GM18502 (cell line): Measurements from ENCODE around the gene REXO1.

Experiments
- ATAC-seq: cut with Tn5 transposase; IDR thresholded peaks from one replicate; pipeline ENCODE4 v1.9.1; 2021; ENCODE audit warnings: mild to moderate bottlenecking; ENCODE audit not compliant: unreplicated experiment, poor library complexity

REXO1 gene

GRCh38 chr19:1817553-1818179, 30.6 kb downstream of the REXO1 start:
- no peak for ATAC-seq

DNA sequence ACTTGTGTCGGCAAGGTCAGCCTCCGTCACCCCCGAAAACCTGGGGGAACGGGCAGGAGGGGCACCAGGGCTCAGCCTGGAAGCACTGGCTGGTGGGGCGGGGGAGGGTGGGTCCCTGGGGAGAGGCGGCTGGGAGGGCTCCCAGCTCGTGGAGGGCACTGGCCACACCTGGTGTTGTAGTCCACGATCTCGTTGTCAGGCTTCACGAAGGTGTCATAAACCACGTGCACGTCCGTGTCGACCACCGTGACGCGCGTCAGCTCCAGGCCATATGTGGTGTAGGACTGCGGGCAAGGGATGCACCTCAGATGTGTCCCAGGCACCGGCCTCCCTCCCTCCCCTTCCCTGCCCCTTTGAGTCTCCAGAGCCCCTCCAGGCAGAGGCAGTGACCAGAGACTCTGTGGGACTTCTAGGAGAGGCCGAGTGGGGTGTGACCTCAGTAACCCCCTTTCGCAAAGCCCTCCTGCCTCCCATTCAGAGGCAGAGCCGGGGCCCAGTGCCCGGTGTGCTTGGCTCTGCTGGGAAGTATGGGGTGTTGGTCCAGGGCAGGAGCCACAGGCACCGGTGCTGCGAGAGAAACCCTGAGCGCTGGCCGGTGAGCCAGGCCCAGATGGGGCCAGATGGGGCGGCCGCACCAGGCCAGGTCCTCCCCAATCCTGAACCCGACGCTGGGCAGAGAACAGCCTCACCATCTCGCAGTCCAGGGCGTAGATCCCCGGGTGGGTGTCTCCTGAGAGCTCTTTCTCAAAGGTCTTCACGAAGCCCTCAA, 31.6 kb downstream of the REXO1 start:
- ATAC-seq = no peak

- ATAC-seq = no peak
Measured at GRCh38 chr19:1815605-1816529, 32.4 kb downstream of the REXO1 start.

- ATAC-seq = no peak
Measured at GRCh38 chr19:1814833-1815604, 33.3 kb downstream of the REXO1 start.

- no peak for ATAC-seq
Measured at GRCh38 chr19:1814391-1814790, 33.9 kb downstream of the REXO1 start.

- ATAC-seq = no peak
Measured at GRCh38 chr19:1813192-1814182, 34.8 kb downstream of the REXO1 start.

GRCh38 chr19:1812426-1813191, 35.7 kb downstream of the REXO1 start:
- peak; percentile 80 for ATAC-seq

- ATAC-seq = peak; percentile 31
Measured at GRCh38 chr19:1811942-1812425, 36.3 kb downstream of the REXO1 start, which contains the start of gene ATP8B3. Gene ATP8B3 (minus strand): TSS chr19:1812276. CDS start chr19:1811736, 540 bp downstream.

DNA sequence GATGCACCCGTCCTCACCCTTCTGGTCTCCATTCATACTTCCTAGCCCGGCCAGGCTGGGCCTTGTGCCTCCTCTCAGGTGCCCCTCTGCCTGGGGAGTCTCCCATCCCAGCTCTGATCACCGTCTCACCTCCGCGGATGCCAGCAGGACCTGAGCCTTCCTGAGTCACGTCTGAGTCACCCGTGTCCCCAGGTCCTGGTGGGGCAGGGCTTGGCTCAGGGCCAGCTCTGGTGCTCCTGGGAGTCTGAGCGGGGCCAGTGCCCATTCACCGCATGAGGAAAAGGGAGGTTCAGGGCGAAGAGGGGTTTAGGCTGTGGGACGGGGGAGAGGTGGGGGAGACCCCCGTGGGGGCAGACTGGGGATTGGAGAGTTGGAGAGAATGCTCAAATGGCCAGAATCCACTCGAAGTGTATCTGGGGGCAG, 36.8 kb downstream of the REXO1 start:
- ATAC-seq = no peak

- no peak for ATAC-seq
Measured at GRCh38 chr19:1810439-1811160, 37.7 kb downstream of the REXO1 start.

DNA sequence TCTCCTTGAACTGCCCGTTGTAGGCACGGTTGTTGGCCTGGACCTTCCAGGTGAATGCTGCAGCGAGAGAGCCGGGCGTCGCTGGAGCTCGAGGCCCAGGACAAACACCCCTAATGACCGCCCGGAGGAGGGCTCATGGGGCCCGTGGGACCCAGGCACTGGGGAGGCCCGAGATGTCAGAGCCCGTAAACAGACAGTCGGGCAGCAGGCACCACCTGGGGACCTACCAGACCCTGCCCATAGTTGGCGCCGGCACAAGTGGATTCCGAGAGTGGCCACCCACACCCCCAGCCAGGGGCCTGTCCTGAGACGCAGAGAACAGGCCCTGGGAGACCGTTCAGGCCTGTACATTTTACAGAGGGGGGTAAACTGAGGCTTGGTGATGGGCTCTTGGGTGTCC, 38.6 kb downstream of the REXO1 start:
- ATAC-seq = no peak

GRCh38 chr19:1808395-1808731, 39.9 kb downstream of the REXO1 start:
- ATAC-seq = no peak

GRCh38 chr19:1807695-1808394, 40.4 kb downstream of the REXO1 start:
- no peak for ATAC-seq

- ATAC-seq = no peak
Measured at GRCh38 chr19:1807030-1807694, 41.1 kb downstream of the REXO1 start.

DNA sequence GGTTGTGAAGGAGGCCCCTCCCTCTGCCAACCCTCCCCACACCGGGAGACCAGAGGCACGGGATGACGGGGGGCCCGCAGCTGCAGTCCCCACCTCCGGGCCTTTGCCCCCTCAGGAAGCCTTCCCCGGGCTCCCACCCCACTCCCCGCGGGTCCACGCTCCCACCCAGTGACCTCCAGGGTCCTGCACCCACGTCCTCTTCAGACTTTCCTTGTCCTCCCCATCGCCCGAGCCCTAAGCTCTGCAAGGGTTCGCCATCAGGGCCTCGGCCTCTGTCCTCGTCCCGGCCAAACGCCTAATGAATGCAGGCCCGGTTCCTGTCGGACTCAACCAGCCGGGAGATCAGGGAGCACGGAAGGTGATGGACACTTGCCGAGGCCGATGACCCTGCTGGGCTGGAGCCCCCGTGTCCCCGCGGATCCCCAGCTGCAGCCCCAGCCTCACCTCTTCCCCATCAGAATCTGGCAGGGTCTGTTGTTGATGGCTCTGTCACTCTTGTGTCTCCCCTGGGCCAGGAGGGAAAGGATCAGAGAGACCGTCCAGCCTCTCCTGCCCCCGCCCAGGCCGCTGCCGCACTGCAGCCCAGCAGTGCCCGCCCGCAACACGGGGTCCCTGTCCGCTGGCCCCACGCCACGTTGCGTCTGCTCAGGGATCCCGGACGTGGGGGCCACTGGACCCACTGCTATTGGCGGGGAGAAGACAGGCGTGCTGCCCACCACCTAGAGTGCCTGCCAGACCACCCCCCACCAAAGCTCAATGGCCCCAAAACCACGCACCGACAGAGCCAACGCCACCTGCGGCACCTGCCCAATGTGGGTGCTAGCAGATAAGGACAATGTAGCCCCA, 41.9 kb downstream of the REXO1 start:
- no peak for ATAC-seq
